B cell (primary cell): Measurements from ENCODE around the gene FYN. TPM values are rescaled to one million over a fixed set of nuclear protein-coding genes. Genes with fewer than 3 reads are reported as not detected.

Experiments
- ATAC-seq: fragments of 200-7000 bp; cut with Tn5 transposase; one replicate; pipeline ENCODE4 v1.10.0; 2021; ENCODE audit warnings: low read depth, mild to moderate bottlenecking, moderate number of reproducible peaks, moderate library complexity
- CTCF ChIA-PET: fragments of 350-600 bp; sonication (Branson Sonifier 250); formaldehyde crosslinking; loops from one replicate; lab custom pipeline; 2021; ENCODE audit warnings: antibody characterized with exemption, inconsistent platforms; lab: Charles Lee
- POLR2A ChIA-PET: fragments of 350-600 bp; sonication (Branson Sonifier 250); formaldehyde crosslinking; loops from one replicate; lab custom pipeline; 2021; ENCODE audit warnings: antibody characterized with exemption; lab: Charles Lee
- DNase-seq: peaks from one replicate; pipeline ENCODE4 v3.0.0; 2013
- H2AFZ ChIP-seq: 2 replicates; pipeline ENCODE4 v1.6.1; 2012; ENCODE audit warnings: mild to moderate bottlenecking, low read depth, low read length; ENCODE audit not compliant: insufficient read depth, poor library complexity, severe bottlenecking
- H3K27ac ChIP-seq, 2 donors: 1 replicate in 1 of 2; 2 replicates in 1 of 2; pipeline ENCODE4 v1.5.1; 2012 to 2013; ENCODE audit warnings: low read length in 2 of 2, mild to moderate bottlenecking in 2 of 2, moderate library complexity in 1 of 2
- H3K27me3 ChIP-seq, 4 experiments: fragments of 200-600 bp in 1 of 4; sonication (generic) in 1 of 4; replicated peaks in 1 of 4; 1 replicate in 2 of 4; 2 replicates in 2 of 4; pipeline versions ENCODE4 v1.6.1 to v1.7.0; 2013 to 2016; ENCODE audit warnings: low read length in 3 of 4, mild to moderate bottlenecking in 2 of 4, mixed read lengths in 1 of 4, moderate library complexity in 1 of 4; ENCODE audit not compliant: insufficient read depth in 4 of 4, control insufficient read depth in 3 of 4; ENCODE audit errors: control extremely low read depth in 1 of 4
- H3K36me3 ChIP-seq, 2 experiments: replicated peaks in 1 of 2; 1 replicate in 1 of 2; 2 replicates in 1 of 2; pipeline versions ENCODE4 v1.6.1 to v1.7.1; 2013; ENCODE audit warnings: low read length in 1 of 2; ENCODE audit not compliant: insufficient read depth in 2 of 2, control insufficient read depth in 1 of 2; ENCODE audit errors: control extremely low read depth in 1 of 2, extremely low read depth in 1 of 2
- H3K4me1 ChIP-seq, 2 donors: fragments of 200-600 bp in 1 of 2; sonication (generic) in 1 of 2; 1 replicate in 1 of 2; 2 replicates in 1 of 2; pipeline versions ENCODE4 v1.5.1 to v1.6.1; 2013 to 2017; ENCODE audit warnings: low read length in 2 of 2; ENCODE audit not compliant: control insufficient read depth in 2 of 2, insufficient read depth in 2 of 2
- H3K4me2 ChIP-seq: replicated peaks from 2 replicates; pipeline ENCODE3; 2012; ENCODE audit warnings: mild to moderate bottlenecking, low read depth, low read length; ENCODE audit not compliant: poor library complexity, severe bottlenecking
- H3K4me3 ChIP-seq, 5 experiments: fragments of 200-600 bp in 1 of 5; sonication (generic) in 1 of 5; 1 replicate in 3 of 5; 2 replicates in 2 of 5; pipeline versions ENCODE4 v1.5.1 to v1.7.0; 2011 to 2016; ENCODE audit warnings: low read length in 4 of 5, mild to moderate bottlenecking in 4 of 5, low read depth in 2 of 5, control low read depth in 1 of 5, moderate library complexity in 1 of 5; ENCODE audit not compliant: insufficient read depth in 1 of 5; ENCODE audit errors: control extremely low read depth in 1 of 5, extremely low read depth in 1 of 5
- H3K79me2 ChIP-seq: fragments of 200-600 bp; sonication (generic); one replicate; pipeline ENCODE4 v1.6.0; 2016; ENCODE audit warnings: low read length; ENCODE audit not compliant: control insufficient read depth, insufficient read depth
- H3K9ac ChIP-seq: fragments of 200-600 bp; sonication (generic); 2 replicates; pipeline ENCODE4 v1.6.1; 2017; ENCODE audit warnings: mild to moderate bottlenecking, low read length, moderate library complexity
- H3K9me3 ChIP-seq, 3 donors: one replicate each; pipeline versions ENCODE4 v1.6.1 to v1.7.1; 2013; ENCODE audit warnings: low read length in 2 of 3; ENCODE audit not compliant: control insufficient read depth in 2 of 3, insufficient read depth in 1 of 3; ENCODE audit errors: control extremely low read depth in 1 of 3
- H4K20me1 ChIP-seq: 2 replicates; pipeline ENCODE4 v1.6.0; 2012; ENCODE audit warnings: mild to moderate bottlenecking, low read length; ENCODE audit not compliant: insufficient read depth, control insufficient read depth, poor library complexity, severe bottlenecking
- H3K27ac Mint-ChIP-seq: one replicate; pipeline ENCODE4 v1.8.0; 2021; ENCODE audit warnings: mixed read lengths
- H3K27me3 Mint-ChIP-seq: one replicate; pipeline ENCODE4 v1.8.0; 2021; ENCODE audit warnings: mixed read lengths
- H3K4me1 Mint-ChIP-seq: one replicate; pipeline ENCODE4 v1.8.0; 2021; ENCODE audit warnings: mixed read lengths
- H3K4me3 Mint-ChIP-seq: one replicate; pipeline ENCODE4 v1.8.0; 2021; ENCODE audit warnings: mixed read lengths
- H3K9me3 Mint-ChIP-seq: one replicate; pipeline ENCODE4 v1.8.0; 2022; ENCODE audit warnings: mixed read lengths; ENCODE audit not compliant: insufficient read depth
- CTCF ChIP-seq: fragments of 200-600 bp; IDR thresholded peaks from one replicate; pipeline ENCODE4 v1.8.0; 2022; ENCODE audit warnings: antibody characterized with exemption, mild to moderate bottlenecking
- EZH2 ChIP-seq: IDR thresholded peaks from 2 replicates; pipeline ENCODE4 v1.6.1; 2012; ENCODE audit warnings: borderline replicate concordance, low read depth, mild to moderate bottlenecking, moderate library complexity, low read length; ENCODE audit not compliant: insufficient read depth, poor library complexity, severe bottlenecking
- WGBS: methylation state at CpG from one replicate; pipeline ENCODE4 v1.1.5; 2013; ENCODE audit warnings: missing lambda C conversion rate; ENCODE audit not compliant: insufficient coverage; 5-methylcytosine and 5-hydroxymethylcytosine counted together
- intact Hi-C: fragments of 100-400 bp; cut with micrococcal nuclease; formaldehyde crosslinking; loops from one replicate; pipeline ENCODE4 v1.10.0; 2022
- polyA plus RNA-seq: library from polyadenylated mRNA; depleted of rRNA; stranded (reverse); fragments of >200 nt; gene quantifications from 2 replicates; pipeline ENCODE4 v1.2.3, GENCODE V29; 2012
- total RNA-seq, 2 donors: library from RNA; stranded (reverse); fragments of 120-200 nt in 1 of 2; gene quantifications; 1 replicate in 1 of 2; 2 replicates in 1 of 2; pipeline versions ENCODE4 v1.2.3 to v1.2.4, GENCODE V29; 2013 to 2022

FYN gene
- total and polyA plus RNA-seq, 2 donors (not counting 1 experiment from before 2014, with no cell fraction given), result 54.1 to 94.0 TPM

DNA sequence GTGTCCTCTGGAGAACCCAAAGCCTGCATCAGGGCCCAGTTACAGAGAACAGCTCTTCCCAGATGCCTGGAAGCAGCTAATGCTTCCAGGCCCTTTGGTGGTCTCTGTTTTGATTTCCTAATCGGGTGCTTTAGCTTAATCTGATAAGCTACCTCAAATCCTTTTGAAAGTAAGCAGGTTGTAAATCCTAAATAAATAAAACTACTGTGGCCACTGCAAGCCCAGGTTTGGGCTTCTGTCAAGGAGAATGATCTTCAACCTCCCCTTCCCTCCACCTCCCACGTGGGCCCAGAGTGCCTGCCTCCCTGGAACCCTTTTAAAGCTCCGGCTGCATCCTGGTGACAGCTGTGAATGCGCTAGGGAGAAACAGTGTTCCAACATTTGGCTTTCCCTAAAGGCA is 25.2 kb upstream of the FYN start:
- Histone ChIP-seq H2AFZ (no peak overlapping the region), H3K27me3 (no peaks in the 10 kb centered on the region), H4K20me1 (no peaks in the 10 kb centered on the region), H3K4me1 (no peaks in the 10 kb centered on the region), H3K9me3 (no peaks in the 10 kb centered on the region), H3K27ac (no peak overlapping the region), H3K36me3 (no peaks in the 10 kb centered on the region), H3K4me3 (no peak overlapping the region), H3K4me2 (no peak overlapping the region), H3K79me2 (no peaks in the 10 kb centered on the region), H3K9ac (no peak overlapping the region)
- Mint-ChIP-seq H3K27me3 (no peaks in the 10 kb centered on the region), H3K4me3 (no peak overlapping the region), H3K9me3 (no peaks in the 10 kb centered on the region), H3K4me1 (no peaks in the 10 kb centered on the region), H3K27ac (no peak overlapping the region)
- WGBS, result 60% methylated on average over 1 of the region's 4 CpGs
- intact Hi-C loops, result no loop called here
- DNase-seq (no peak), ATAC-seq (no peak)
- POLR2A ChIA-PET, result no interaction called here
- TF ChIP-seq EZH2 (no peak), CTCF (no peak)
- CTCF ChIA-PET, result no interaction called here

- Histone ChIP-seq H3K9me3 (no peaks in the 10 kb centered on the region), H3K4me3 (no peak overlapping the region), H3K4me1 (no peaks in the 10 kb centered on the region), H3K4me2 (no peak overlapping the region), H3K36me3 (no peaks in the 10 kb centered on the region), H3K9ac (no peak overlapping the region), H4K20me1 (no peaks in the 10 kb centered on the region), H2AFZ (no peak overlapping the region), H3K79me2 (no peaks in the 10 kb centered on the region), H3K27ac (no peak overlapping the region), H3K27me3 (no peaks in the 10 kb centered on the region)
- Mint-ChIP-seq H3K4me3 (no peak overlapping the region), H3K9me3 (no peaks in the 10 kb centered on the region), H3K4me1 (no peaks in the 10 kb centered on the region), H3K27ac (no peak overlapping the region), H3K27me3 (no peaks in the 10 kb centered on the region)
- intact Hi-C loops, result no loop called here
- ChIA-PET CTCF (no interaction called here), POLR2A (no interaction called here)
- ATAC-seq (no peak), DNase-seq (no peak)
- no peak for TF ChIP-seq EZH2
- no peak for TF ChIP-seq CTCF
- no CpG with 5 or more reads among the region's 1 CpG for WGBS
These were observed 21.7 kb upstream of the FYN start for GRCh38 chr6:111894951-111895350.
